HG02588 (cell line): ENCODE data around the gene WRAP73.

ENCODE experiments used
- ATAC-seq: cut with Tn5 transposase; IDR thresholded peaks from one replicate; pipeline ENCODE4 v1.9.1; 2021; ENCODE audit warnings: mild to moderate bottlenecking, moderate library complexity; ENCODE audit not compliant: unreplicated experiment

The WRAP73 gene

DNA sequence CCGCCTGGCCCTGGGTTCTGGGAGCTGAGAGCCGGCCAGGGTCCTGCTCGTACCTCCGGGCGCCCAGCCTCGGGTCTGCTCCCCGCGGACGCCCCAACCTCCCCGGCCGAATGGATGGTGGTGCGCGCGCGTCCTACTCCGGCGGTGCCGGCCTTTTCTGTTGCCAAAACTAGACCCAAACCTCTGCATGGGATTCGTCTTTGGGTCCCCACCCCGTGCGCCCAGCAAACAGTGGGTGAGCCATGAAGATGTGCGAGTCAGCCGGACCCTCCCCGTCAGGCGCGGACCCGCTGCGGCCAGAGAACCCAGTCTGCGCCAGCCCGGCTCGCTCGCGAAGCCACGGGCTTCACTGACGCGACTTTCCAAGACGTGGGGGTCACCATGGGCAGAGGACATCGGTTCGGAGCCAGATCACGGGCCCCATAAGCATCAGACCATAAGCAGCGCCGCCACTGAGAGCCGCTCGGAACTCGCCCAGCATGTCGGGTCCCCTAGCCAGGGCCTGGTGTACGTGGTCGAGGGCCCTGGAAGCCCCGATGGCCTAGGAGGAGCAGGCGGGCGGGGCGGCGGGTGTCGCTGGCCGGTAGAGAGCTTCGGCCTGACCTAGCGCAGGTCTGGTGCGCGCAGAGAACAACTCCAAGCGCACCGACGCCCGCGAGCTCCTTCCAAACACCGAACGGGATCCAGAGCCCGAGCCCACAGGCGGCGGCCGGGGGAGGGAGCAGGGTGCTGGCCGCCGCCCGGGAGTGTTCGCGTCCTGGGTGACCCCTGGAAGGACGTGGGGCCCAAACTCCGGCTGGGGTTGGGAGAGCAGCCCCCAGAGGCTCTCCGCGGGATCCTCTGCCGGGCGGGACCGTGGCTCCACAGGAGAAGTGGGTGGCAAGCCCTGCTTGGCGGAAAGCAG is 1.4 kb upstream of the WRAP73 start:
- no peak for ATAC-seq

DNA sequence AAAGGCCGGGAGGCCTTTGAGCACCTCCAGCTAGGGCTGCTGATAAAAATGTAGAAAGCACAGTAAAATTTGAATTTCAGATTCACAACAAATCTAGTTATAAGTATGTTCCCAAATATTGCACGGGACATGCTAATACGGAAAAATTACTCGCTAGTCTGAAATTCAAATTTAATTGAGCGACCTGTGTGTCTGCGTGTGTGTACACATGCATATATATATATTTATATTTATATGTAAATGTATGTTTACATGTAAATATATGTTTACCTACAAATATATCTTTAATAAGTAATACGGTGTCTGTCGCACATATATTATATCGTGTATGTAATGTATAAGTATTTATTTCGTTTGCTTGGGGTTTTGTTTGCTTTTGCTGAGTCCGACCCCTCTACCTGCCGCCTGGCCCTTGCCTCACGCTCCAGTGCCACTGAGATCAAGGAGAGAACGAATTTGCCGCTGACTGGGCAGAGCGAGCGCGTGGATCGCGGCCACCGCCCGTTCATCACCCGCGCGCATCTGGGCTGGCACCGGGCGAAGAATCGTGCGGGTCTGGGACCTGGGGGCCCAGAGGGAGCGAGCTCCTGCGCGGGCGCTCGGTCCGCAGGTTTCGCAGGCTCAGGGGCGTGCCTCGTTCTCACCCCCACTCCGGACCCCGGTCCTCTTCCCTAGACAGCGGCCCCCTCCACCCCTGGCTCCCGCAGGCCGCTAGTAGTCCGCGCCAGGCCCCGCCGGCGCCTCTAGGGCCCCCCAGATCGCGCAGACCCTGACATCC is 534 bp upstream of the WRAP73 start:
- no peak for ATAC-seq

DNA sequence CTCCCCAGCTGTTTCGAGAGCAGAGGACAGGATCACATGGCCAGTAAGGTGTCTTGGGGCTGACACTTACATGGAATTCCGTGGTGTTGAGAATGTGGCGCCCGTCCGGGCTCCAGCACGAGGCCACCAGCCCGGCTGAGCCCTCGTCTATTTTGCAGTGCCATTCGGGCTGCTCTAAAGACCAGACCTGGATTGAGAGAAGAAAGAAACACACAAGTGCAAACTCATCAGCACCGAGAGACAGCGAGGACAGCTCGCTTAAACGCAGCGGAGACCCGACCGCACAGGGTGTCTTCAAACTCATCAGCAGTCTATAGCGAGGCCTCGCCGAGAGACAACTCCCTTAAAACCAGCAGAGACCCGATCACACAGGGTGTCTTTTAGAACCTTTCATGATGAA is 3.3 kb downstream of the WRAP73 start:
- no peak for ATAC-seq

DNA sequence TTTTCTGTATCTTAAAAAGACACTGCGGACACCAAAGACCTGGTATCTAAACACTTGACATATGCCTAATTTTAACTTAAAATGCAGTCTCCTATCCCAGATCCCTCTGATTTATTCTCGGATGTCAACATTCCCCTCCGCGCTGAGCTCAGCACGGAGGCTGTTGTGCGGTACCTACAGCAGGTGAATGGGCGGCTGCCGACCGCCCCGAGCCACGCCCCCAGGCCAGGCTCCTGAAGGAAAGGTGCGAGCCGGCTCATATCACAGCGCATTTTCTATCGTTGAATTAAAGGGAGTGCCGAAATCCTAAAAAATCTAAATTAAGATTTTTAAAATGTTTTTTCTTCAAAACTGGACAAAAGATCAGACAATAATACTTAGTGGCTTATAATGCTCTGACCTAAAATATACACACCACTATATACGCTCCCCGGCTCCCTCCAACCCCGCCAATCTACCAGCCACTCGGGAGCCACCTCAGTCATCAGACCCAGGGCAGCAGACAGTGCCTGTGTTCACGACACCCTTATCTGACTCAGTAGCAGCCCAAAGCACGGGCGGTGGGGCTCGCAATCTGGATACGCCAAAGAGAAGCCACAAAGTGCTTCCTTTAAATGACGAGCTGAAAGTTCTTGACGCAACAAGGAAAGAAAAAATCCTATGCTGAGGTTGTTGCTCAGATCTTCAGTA is 4.1 kb downstream of the WRAP73 start:
- no peak for ATAC-seq

DNA sequence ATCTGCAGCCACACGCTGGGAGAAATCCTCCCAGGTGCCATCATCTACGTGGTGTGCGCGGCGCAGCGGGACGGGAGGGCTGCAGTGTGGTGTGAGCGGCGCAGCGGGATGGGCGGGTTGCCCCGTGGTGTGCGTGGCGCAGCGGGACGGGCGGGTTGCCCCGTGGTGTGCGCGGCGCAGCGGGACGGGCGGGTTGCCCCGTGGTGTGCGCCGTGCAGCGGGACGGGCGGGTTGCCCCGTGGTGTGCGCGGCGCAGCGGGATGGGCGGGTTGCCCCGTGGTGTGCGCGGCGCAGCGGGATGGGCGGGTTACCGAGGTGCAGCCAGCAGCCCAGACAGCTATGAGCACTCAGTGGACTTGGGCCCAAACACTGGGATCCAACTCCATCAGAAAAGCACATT is 4.7 kb downstream of the WRAP73 start:
- no peak for ATAC-seq

DNA sequence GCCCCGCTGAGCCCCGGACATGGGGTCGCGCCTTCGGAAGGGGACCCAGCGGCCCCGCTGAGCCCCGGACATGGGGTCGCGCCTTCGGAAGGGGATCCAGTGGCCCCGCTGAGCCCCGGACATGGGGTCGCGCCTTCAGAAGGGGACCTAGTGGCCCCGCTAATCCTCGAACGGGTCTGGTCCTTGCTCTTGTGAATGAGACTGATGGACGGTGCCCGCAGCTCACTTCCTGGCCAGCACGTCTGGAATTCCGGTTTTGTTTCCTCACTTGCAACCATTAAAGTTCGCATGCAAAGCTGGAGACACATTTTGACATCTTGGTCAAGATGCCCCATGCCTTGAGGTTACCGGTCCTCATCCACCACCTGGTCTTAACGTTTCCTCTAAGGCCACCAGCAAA is 5.6 kb downstream of the WRAP73 start:
- no peak for ATAC-seq

DNA sequence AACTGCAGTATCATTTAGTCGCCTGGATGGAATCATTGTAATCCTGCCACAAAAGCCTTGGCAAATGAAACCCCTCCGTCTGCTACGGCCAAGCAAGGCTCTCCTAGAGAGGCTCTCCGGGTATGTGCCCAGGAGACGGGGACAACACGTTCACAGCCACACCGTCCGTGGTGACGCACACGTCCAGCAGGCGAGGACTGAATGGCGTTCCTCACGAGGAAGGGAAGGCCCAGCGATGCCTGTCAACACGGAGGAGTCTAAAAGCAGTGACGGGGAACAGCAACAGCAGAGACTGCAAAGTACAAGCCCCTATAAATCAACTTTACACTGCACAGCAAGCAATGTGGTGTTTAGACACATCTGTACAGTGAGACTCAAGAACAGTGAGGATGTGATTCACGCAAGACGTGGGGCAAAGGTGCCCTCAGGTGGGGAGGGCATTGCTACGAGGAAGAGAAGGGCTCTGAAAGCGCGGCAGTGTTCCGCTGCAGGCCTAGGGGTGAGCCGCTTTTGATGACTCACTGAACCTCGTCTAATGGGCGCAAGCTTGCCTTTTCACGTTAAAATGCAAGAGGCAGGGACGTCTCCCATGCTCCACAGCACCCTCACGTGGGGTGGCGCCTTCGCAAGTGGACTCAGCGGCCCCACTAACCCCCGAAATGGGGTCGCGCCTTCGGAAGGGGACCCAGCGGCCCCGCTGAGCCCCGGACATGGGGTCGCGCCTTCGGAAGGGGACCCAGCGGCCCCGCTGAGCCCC is 6.8 kb downstream of the WRAP73 start:
- no peak for ATAC-seq

DNA sequence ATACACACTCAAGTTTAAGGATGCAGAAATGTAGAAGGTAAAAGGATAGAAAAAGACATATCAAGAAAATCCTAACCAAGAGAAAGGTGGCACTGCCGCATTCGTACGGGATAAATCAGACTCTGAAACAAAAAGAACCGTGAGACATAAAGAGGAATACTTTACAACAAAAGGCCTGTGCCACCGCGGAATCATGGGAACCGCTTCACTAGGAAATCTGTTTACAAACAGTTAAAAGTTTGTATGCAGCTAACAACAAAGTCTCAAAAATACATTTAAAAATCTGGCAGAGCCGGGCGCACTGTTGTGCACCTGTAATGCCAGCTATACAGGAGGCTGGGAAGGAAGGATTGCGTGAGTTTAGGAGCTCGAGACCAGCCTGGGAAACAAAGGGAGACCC is 8.1 kb downstream of the WRAP73 start:
- ATAC-seq, result no peak

DNA sequence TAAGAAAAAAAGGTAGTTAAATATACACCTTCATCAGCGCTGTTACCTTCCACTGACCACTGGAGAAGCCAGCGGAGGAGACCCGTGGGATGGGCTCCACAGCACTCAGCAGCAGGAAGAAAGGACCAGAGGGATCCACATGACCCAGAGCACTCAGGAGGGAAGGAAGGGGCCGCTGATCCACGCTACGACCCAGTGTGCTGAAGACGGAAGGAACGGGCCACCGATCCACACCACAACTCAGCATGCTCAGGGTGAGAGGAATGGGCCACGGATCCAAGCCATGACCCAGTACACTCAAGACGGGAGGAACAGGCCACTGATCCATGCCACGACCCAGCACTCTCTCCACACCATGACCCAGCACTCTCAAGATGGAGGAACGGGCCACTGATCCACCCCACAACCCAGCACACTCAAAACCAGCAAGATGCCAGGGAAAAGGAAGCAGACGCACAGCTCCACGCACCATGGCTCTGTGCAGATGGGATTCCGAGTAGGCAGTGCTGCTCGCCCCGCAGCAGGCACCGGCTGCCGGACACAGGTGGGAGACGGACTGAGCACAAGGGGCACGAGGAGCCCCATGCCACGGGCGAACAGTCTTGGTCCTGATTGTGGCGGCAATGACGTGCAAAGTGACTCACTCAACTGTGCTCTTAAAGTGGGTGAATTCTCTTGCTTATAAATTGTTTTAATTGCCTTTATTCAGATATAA is 8.7 kb downstream of the WRAP73 start:
- ATAC-seq, result no peak

DNA sequence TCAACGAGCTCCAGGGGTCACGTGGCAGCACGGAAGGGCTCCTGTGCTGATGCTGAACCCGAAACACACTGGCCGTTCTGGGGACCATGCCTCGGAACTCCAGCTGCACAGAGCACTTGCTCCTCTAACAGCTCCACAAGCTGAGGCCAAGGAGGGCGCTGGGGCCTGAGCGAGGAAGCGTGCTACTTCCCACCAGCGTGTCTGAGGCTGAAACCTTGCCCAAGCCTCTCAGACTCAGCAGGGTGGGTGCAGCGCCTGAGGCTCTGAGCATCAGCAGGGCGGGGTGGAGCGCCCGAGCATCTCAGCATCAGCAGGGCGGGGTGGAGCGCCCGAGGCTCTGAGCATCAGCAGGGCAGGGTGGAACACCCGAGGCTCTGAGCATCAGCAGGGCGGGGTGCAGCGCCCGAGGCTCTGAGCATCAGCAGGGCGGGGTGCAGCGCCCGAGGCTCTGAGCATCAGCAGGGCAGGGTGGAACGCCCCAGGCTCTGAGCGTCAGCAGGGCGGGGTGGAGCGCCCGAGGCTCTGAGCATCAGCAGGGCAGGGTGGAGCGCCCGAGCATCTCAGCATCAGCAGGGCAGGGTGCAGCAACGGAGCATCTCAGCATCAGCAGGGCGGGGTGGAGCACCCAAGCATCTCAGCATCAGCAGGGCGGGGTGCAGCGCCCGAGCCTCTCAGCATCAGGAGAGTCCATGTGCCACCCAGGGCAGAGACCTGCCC is 9.6 kb downstream of the WRAP73 start:
- ATAC-seq, result no peak

DNA sequence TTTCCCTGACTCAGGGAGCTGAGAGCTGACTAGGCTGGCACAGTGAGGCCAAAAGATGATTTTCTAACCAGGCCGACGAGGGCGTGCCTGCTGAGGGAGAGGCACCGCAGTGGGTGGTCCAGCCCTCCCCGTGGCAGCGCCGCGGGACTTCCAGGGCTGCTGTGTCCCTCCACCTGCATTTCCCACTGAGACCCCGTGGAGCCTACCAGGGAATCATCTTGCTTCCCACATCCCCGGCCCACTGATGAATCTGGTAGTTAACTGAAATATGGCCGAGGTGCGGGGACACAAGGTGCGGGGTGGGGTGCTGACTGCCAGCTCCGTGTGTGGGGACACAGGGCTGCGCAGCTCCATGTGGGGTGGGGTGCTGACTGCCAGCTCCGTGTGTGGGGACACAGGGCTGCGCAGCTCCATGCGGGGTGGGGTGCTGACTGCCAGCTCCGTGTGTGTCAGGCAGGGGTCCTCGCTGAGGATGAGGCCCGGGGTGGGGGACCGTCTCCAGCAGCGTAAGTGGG is 10.4 kb downstream of the WRAP73 start:
- ATAC-seq, result no peak

DNA sequence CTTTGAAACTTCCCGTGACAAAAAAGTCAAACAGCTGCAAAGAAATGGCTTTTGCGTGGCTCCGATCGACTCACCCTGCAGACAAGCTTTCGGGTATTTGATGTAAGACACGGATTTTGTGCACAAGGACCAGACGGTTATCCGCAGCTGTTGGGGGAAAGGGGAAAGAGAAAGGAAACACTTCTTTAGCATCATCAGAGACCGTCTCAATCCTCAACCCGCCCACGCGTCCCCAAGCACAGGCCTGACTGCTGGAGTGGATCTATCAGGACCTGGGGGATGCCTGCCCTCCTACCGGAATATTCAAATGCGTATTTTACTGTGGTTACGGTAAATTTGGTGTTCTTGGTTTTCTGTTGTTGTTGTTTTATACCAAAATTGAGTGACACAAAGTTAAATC is 11.2 kb downstream of the WRAP73 start:
- no peak for ATAC-seq

DNA sequence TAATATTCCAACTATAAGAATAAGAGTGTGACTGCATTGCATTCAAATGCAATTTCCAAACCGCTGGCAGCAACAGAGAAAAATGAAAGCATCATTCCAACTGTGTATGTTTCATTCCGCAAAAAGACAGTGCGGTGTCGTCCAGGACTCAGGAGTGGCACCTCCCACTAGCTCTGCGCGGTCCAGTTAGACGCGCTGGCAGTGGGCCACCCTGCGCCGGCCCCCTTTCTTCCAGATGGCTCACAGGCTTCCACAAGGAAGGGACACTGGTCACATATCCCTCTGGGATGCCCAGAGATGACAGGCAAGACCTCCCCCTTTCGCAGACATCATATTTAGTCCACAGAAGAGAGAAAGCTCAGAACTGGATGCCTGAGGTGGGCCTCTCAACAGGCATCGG is 11.9 kb downstream of the WRAP73 start:
- ATAC-seq, result no peak

DNA sequence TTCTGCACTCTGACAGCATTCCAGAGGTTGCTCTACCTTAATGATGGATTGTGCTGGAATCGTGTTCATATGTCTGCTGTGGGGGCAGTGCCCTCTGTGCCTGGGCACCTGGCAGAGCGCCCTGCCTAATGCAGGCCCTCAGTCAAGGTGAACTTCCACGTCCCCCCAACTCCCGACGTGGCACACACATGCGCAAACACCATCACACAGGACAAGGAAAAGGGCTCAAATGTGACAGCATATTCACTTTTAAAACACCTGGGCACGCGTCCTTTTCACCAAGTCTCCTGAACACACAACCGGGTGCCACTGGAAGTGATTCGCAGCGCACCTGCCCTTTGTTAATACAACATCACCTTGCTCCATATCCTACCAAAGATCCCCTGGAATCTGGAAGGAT is 13.4 kb downstream of the WRAP73 start:
- no peak for ATAC-seq

DNA sequence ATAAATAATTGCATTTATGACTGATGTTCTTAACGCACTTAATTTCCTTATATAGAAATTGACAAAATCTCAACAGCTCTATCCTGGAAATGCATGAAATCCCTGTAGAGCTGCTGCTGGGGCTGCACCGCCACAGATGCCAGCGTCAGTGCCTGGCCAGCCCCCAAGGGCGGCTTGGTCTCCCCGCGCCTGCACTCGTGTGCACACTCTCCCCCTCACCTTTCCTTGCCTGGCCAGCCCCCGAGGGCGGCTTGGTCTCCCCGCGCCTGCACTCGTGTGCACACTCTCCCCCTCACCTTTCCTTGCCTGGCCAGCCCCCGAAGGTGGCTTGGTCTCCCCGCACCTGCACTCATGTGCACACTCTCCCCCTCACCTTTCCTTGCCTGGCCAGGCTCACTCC is 13.8 kb downstream of the WRAP73 start:
- ATAC-seq, result no peak

DNA sequence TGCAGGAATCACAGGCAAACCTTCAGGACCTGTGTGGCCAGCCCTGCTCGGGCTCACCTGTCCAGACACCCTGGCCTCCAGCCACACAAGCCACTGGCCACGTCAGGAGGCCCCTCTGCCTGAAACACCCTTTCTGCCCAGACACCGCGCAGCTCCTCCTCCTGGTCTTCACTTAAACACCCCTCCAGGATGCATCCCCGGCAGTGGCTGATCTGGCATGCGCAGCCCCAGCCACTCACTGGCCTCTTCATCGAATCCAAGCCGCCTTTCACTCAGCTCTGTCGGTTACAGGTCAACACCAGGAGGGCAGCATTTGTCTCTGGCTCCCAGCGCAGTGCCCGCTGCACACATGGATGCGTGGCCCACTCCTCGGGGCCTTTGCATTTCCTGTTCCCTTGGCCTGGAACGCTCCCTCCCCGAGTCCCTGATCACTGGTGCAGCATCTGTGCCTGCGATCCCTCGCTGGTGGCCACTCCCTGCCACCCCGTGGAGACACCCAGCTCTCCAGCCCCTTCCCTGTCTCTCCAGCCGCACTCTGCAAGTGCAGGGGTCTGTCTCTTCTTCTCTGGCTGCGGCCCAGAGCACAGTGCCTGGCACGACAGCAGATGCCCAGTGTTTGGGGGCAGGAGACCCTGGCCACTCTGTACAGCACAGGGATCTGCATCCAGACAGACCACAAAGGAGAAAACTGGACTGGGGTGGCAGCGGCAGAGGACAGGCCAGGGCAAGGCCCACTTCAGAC is 15.7 kb downstream of the WRAP73 start:
- no peak for ATAC-seq

DNA sequence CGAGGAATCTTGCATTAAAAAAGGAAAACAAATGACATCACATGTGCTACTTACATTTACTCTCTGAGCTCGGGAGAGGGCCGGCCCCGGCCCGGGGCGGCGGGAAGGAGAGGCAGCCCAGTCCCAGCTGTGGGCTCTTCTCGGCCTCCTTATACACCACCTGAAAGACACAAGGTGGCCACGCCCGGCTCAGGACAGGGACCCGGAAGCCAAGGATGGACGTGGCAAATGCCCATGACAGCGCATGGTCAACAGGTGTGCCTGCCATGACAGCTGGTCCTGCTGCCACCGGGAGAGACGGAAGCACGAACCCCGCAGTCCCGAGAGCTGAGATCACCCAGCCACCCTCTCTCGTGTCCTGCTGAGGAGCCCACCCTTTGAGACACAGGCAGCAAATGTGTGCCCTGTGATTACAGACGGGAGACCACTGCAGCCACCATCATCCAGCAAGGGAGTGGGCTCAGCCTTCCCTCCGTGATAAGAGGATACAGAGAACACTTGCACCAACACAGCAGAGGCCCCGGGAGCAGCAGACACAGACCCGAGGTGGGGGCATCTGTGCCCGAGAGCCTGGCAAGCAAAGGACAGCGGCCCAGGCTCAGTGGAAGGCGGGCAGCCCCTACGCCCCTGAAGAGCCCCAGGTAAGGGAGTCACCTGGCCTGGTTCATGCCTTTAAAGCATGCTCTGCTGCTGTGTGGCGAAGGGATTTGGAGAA is 16.4 kb downstream of the WRAP73 start:
- no peak for ATAC-seq

DNA sequence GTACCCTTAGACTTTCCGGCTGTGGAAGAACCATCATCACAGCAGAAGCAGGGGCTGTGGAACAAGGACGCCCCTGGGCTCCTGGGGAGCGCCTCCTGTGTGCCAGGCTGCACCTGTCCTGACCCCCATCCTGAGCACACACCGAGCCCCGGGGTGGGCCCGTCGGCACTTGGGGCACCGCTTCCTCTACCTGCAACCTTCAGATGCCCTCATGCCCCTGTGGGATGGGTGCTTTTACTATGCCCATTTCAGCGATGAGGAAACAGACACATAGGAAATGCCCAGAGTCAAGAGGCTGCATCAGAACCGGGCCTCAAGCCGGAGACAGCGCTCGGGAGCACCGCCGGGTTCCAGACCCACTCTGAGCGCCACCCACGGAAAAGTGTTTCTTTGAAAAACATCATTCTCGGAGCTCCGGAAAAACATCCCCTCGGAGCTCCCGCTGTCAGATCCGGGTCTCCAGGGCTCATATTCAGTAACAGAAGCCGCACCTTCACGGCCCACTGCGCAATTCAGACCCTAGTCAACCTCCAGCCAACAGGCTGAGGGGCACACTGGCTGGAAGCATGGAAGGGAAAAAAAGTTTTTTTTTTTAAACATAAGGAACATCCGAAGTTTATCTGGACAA is 17.1 kb downstream of the WRAP73 start:
- no peak for ATAC-seq
